Measurements from ENCODE around the gene GOLGA7B. TPM values are rescaled to one million over a fixed set of nuclear protein-coding genes. Genes with fewer than 3 reads are reported as not detected.

Gene GOLGA7B
- total RNA-seq, 1 donor from 2014 or later = 0.30 TPM

DNA sequence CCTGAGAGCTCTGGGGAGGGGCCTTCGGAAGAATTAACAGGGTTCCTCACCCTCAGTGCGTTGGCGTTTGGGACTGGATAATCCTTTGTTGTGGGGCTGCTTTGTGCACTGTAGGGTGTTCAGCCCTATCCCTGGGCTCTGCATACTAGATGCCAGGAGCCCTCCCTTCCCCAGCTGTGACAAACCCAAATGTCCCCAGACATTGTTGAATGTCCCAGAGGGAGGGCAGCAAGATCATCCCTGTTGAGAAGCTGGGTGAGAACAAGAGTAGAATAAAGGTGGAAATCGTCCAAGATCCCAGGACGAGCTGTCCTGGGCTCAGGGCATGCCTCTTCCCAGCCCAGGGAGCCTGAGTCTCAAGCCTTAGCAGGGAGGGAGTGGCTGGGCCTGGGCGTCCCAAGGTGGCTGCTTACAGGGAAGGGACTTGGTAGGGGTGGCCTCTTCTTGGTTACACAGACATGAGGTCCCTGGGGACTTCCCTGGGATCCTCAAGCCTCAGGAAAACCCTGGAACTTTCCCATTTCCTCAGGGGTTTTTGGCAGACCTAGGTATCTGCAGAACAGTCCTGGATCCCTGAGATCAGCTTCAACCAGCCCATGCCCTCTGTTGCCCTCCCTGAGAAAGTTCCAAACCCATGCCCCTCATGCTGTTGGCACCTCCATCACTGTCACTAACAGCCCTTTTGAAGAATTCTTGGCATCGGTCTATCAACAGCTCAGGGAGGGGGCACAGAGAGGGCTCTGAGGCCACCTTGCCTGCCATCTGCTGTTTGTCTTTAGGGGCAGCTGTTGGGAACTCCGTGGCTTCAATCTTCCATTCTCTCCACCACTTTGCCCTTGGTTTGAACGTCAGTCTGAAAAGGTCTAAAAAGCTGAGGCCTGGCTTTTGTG lies 53.7 kb downstream of the GOLGA7B start:
- H3K4me1 Mint-ChIP-seq = no peaks in the 10 kb centered on the region
- DNase-seq (ENCODE audit: low read depth, low spot score) = no peak
- H3K9me3 Mint-ChIP-seq = no peaks in the 10 kb centered on the region
- peak overlapping the region; percentile 50 for H3K27ac Mint-ChIP-seq (ENCODE audit: unreplicated experiment)
- peaks cover 10% of the 10 kb centered on the region for H3K27me3 Mint-ChIP-seq (ENCODE audit: low read depth)
- no peaks in the 10 kb centered on the region for H3K36me3 Mint-ChIP-seq (ENCODE audit: low read depth)
- H3K4me3 Mint-ChIP-seq = no peak overlapping the region
- no peak for TF ChIP-seq CTCF (conservative IDR thresholded peaks at IDR 0.05)

- Mint-ChIP-seq H3K4me3 (no peak overlapping the region), H3K27ac (ENCODE audit: unreplicated experiment) (no peak overlapping the region), H3K27me3 (ENCODE audit: low read depth) (peaks cover 10% of the 10 kb centered on the region), H3K9me3 (no peaks in the 10 kb centered on the region), H3K4me1 (no peaks in the 10 kb centered on the region), H3K36me3 (ENCODE audit: low read depth) (no peaks in the 10 kb centered on the region)
- DNase-seq (ENCODE audit: low read depth, low spot score) = no peak
- TF ChIP-seq CTCF (conservative IDR thresholded peaks at IDR 0.05) = no peak
Measured at GRCh38 chr10:97904018-97904381, 54.4 kb downstream of the GOLGA7B start.

- H3K9me3 Mint-ChIP-seq = no peaks in the 10 kb centered on the region
Measured at GRCh38 chr10:97904576-97904975, 54.9 kb downstream of the GOLGA7B start.

GRCh38 chr10:97905276-97905675 lies 55.6 kb downstream of the GOLGA7B start:
- Mint-ChIP-seq H3K27me3 (ENCODE audit: low read depth) (peaks cover 20% of the 10 kb centered on the region), H3K36me3 (ENCODE audit: low read depth) (no peaks in the 10 kb centered on the region)
- DNase-seq (ENCODE audit: low read depth, low spot score) = no peak

More at GRCh38 chr10:97904576-97904975, 54.9 kb downstream of the GOLGA7B start:
- no peak for TF ChIP-seq CTCF (conservative IDR thresholded peaks at IDR 0.05)
- Mint-ChIP-seq H3K27ac (ENCODE audit: unreplicated experiment) (no peak overlapping the region), H3K36me3 (ENCODE audit: low read depth) (no peaks in the 10 kb centered on the region), H3K27me3 (ENCODE audit: low read depth) (peaks cover 14% of the 10 kb centered on the region), H3K4me3 (no peak overlapping the region), H3K4me1 (no peaks in the 10 kb centered on the region)
- no peak for DNase-seq (ENCODE audit: low read depth, low spot score)

GRCh38 chr10:97907211-97907610 lies 57.6 kb downstream of the GOLGA7B start:
- no peaks in the 10 kb centered on the region for H3K9me3 Mint-ChIP-seq
- peaks cover 28% of the 10 kb centered on the region for H3K27me3 Mint-ChIP-seq (ENCODE audit: low read depth)
- H3K36me3 Mint-ChIP-seq (ENCODE audit: low read depth) = no peaks in the 10 kb centered on the region
- no peak overlapping the region for H3K27ac Mint-ChIP-seq (ENCODE audit: unreplicated experiment)
- no peaks in the 10 kb centered on the region for H3K4me1 Mint-ChIP-seq
- TF ChIP-seq CTCF (conservative IDR thresholded peaks at IDR 0.05) = no peak
- no peak overlapping the region for H3K4me3 Mint-ChIP-seq
- no peak for DNase-seq (ENCODE audit: low read depth, low spot score)

More at GRCh38 chr10:97905276-97905675, 55.6 kb downstream of the GOLGA7B start:
- Mint-ChIP-seq H3K9me3 (no peaks in the 10 kb centered on the region), H3K4me3 (no peak overlapping the region), H3K27ac (ENCODE audit: unreplicated experiment) (peak overlapping the region; percentile 29), H3K4me1 (no peaks in the 10 kb centered on the region)
- no peak for TF ChIP-seq CTCF (conservative IDR thresholded peaks at IDR 0.05)

Data from neural crest cell (in vitro differentiated cells).